Measurements from ENCODE around the gene CBX5.

CBX5 gene

DNA sequence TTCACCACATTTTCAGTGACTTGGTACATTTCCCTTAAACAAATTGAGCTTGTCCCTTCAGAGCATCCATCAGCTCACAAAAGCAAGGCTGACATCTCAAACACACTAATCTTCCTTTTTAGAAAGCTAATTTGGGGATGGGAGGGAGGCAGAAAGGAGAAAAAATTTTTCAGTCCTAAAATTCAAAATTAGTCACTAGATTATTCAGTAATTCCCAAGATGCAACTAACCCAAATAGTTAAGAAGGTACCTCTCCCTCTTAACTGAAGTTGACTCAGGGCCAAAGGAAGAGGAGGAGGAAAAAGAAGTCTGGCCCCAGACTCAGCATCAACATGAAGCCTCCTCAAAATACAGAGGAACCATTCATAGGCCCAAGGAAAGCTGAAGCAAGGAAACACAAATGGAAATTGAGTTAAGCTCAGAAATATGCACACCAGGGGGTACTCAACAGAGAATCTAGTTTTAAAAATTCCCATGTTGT, 21.7 kb downstream of the CBX5 start:
- TF ChIP-seq, protein P1, sequence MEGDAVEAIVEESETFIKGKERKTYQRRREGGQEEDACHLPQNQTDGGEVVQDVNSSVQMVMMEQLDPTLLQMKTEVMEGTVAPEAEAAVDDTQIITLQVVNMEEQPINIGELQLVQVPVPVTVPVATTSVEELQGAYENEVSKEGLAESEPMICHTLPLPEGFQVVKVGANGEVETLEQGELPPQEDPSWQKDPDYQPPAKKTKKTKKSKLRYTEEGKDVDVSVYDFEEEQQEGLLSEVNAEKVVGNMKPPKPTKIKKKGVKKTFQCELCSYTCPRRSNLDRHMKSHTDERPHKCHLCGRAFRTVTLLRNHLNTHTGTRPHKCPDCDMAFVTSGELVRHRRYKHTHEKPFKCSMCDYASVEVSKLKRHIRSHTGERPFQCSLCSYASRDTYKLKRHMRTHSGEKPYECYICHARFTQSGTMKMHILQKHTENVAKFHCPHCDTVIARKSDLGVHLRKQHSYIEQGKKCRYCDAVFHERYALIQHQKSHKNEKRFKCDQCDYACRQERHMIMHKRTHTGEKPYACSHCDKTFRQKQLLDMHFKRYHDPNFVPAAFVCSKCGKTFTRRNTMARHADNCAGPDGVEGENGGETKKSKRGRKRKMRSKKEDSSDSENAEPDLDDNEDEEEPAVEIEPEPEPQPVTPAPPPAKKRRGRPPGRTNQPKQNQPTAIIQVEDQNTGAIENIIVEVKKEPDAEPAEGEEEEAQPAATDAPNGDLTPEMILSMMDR (conservative IDR thresholded peaks at IDR 0.05; ENCODE audit: low read depth, low read length): no peak
- Histone ChIP-seq H3K79me2 (ENCODE audit: insufficient read depth, low read depth) (peaks cover 5% of the 10 kb centered on the region; the same call in 1 of the 2 replicates), H3K27ac (no peak overlapping the region), H3K36me3 (ENCODE audit: insufficient read depth) (no peaks in the 10 kb centered on the region; the same call in 1 of the 2 replicates), H3K4me1 (ENCODE audit: low read depth, poor library complexity, severe bottlenecking) (peaks cover 47% of the 10 kb centered on the region), H3K27me3 (ENCODE audit: insufficient read depth, low read depth) (no peaks in the 10 kb centered on the region), H4K20me1 (ENCODE audit: insufficient read depth) (no peaks in the 10 kb centered on the region), H3K4me3 (IDR thresholded peaks at IDR 0.05; ENCODE audit: insufficient read depth, low read depth, low read length) (no peak overlapping the region), H3K4me2 (peak overlapping the region; percentile 50; the same call in 1 of the 2 replicates), H3K9ac (no peak overlapping the region), H2AFZ (ENCODE audit: low read depth) (no peak overlapping the region)

DNA sequence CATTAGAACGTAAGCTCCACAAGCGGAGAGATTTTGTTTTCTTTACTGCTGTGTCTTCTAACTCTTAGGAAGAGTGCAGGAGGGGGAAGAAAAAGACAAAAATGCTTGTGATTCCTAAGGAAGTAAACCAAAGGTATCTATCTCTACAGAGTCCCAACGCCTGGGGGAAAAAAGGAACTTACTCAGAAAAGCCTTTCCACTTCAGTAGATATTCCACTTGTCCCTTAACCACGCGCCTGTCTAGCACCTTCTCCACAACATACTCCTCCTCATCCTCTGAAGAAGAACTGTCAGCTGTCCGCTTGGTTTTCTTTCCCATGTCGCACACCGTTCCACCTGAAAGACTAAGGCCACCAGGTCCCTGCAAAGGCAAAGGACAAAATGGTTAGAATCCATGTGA, 22.6 kb downstream of the CBX5 start:
- no peaks in the 10 kb centered on the region for H4K20me1 ChIP-seq (ENCODE audit: insufficient read depth)
- peaks cover 43% of the 10 kb centered on the region for H3K4me1 ChIP-seq (ENCODE audit: low read depth, poor library complexity, severe bottlenecking)
- no peaks in the 10 kb centered on the region; the same call in 1 of the 2 replicates for H3K36me3 ChIP-seq (ENCODE audit: insufficient read depth)
- no peak overlapping the region for H3K4me2 ChIP-seq
- H3K9ac ChIP-seq: no peak overlapping the region
- TF ChIP-seq, protein P1 (conservative IDR thresholded peaks at IDR 0.05; ENCODE audit: low read depth, low read length): no peak
- H3K27ac ChIP-seq: no peak overlapping the region
- H3K27me3 ChIP-seq (ENCODE audit: insufficient read depth, low read depth): no peaks in the 10 kb centered on the region
- peaks cover 5% of the 10 kb centered on the region; the same call in 1 of the 2 replicates for H3K79me2 ChIP-seq (ENCODE audit: insufficient read depth, low read depth)
- no peak overlapping the region for H2AFZ ChIP-seq (ENCODE audit: low read depth)
- H3K4me3 ChIP-seq (IDR thresholded peaks at IDR 0.05; ENCODE audit: insufficient read depth, low read depth, low read length): no peak overlapping the region

DNA sequence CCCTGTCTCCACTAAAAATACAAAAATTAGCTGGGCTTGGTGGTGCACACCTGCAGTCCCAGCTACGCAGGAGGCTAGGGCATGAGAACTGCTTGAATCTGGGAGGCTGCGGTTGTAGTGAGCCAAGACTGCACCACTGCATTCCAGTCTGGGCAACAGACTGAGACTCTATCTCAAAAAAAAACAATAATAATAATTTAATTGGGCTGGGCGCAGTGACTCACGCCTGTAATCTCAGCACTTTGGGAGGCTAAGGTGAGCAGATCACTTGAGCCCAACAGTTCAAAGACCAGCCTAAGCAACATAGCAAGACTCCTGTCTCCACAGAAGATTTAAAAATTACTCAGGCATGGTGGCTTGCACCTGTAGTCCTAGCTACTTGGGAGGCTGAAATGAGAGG, 26.7 kb downstream of the CBX5 start:
- no peaks in the 10 kb centered on the region for H3K27me3 ChIP-seq (ENCODE audit: insufficient read depth, low read depth)
- no peak overlapping the region for H3K9ac ChIP-seq
- H3K4me1 ChIP-seq (ENCODE audit: low read depth, poor library complexity, severe bottlenecking): peaks cover 6% of the 10 kb centered on the region
- H3K27ac ChIP-seq: no peak overlapping the region
- no peaks in the 10 kb centered on the region; the same call in 1 of the 2 replicates for H3K79me2 ChIP-seq (ENCODE audit: insufficient read depth, low read depth)
- H4K20me1 ChIP-seq (ENCODE audit: insufficient read depth): no peaks in the 10 kb centered on the region
- H3K4me3 ChIP-seq (IDR thresholded peaks at IDR 0.05; ENCODE audit: insufficient read depth, low read depth, low read length): no peak overlapping the region
- H2AFZ ChIP-seq (ENCODE audit: low read depth): no peak overlapping the region
- H3K36me3 ChIP-seq (ENCODE audit: insufficient read depth): peaks cover 3% of the 10 kb centered on the region; the same call in 1 of the 2 replicates
- TF ChIP-seq, protein P1 (conservative IDR thresholded peaks at IDR 0.05; ENCODE audit: low read depth, low read length): 0 out of 2 replicates have a peak, but pooled peaks have one; percentile 6
- no peak overlapping the region for H3K4me2 ChIP-seq

DNA sequence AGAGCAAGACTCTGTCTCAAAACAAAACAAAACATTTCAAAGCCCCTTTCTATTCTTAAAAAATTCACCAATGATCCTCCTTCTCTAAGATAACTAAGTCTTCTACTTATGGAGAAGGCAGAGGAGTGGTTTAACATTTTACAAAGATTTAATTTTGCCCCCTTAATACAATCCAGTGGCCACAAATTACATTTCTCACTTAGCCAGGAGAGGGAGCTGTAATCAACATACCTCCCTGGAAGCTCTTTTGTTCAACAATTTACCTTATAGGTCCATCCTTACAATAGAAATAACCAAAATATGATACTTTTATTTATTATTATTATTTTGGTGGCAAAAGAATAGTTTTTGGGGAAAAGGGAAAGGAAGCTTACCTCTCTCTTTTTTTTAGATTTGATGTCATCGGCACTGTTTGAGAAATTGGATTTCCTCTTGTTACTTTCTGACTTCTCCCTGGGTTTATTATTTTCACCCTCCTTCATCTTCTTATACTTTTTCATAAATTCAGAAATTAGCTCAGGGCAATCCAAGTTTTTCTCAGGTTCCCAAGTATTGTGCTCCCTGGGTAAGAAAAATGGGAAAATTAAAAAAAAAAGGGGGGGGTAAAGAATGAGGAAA, 28.1 kb downstream of the CBX5 start:
- Histone ChIP-seq H3K27me3 (ENCODE audit: insufficient read depth, low read depth) (no peaks in the 10 kb centered on the region), H2AFZ (ENCODE audit: low read depth) (no peak overlapping the region), H4K20me1 (ENCODE audit: insufficient read depth) (no peaks in the 10 kb centered on the region), H3K4me2 (no peak overlapping the region), H3K4me1 (ENCODE audit: low read depth, poor library complexity, severe bottlenecking) (peaks cover 5% of the 10 kb centered on the region), H3K36me3 (ENCODE audit: insufficient read depth) (peaks cover 3% of the 10 kb centered on the region; the same call in 1 of the 2 replicates), H3K9ac (no peak overlapping the region), H3K27ac (no peak overlapping the region), H3K79me2 (ENCODE audit: insufficient read depth, low read depth) (no peaks in the 10 kb centered on the region; the same call in 1 of the 2 replicates), H3K4me3 (IDR thresholded peaks at IDR 0.05; ENCODE audit: insufficient read depth, low read depth, low read length) (no peak overlapping the region)
- TF ChIP-seq, protein P1 (conservative IDR thresholded peaks at IDR 0.05; ENCODE audit: low read depth, low read length): peak; percentile 77
